ENCODE data around the gene PRKCB. TPM values are rescaled to one million over a fixed set of nuclear protein-coding genes. Genes with fewer than 3 reads are reported as not detected.

The PRKCB gene
- total RNA-seq, 2 donors from 2014 or later: 2.9 to 28.6 TPM

DNA sequence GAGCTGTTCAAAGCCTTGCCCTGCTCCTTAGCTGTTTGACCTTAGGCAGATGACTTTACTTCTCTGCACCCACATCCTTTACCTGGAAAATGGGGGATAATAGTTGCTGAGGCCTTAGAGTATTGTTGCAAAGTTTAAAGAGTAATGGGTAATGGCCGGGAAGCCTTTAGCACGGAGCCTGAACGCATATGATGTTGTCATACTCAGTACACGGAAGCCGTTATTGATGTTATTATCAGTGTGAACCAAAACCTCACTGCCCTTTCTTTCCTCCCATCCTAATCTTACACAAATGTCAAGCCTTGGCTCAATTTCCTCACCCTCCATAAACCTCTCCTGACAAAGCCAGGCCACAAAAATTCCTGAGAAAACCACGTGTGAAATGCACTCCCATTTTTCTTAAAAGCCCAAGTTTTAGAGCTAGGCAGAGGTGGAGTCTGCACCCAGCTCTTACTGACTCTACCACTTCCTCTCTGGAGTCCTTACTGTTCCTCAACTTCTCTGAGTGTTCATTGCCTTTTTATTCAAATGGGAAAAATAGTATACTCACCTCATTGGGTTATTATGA lies 353.1 kb downstream of the PRKCB start:
- TF ChIP-seq, protein P1, sequence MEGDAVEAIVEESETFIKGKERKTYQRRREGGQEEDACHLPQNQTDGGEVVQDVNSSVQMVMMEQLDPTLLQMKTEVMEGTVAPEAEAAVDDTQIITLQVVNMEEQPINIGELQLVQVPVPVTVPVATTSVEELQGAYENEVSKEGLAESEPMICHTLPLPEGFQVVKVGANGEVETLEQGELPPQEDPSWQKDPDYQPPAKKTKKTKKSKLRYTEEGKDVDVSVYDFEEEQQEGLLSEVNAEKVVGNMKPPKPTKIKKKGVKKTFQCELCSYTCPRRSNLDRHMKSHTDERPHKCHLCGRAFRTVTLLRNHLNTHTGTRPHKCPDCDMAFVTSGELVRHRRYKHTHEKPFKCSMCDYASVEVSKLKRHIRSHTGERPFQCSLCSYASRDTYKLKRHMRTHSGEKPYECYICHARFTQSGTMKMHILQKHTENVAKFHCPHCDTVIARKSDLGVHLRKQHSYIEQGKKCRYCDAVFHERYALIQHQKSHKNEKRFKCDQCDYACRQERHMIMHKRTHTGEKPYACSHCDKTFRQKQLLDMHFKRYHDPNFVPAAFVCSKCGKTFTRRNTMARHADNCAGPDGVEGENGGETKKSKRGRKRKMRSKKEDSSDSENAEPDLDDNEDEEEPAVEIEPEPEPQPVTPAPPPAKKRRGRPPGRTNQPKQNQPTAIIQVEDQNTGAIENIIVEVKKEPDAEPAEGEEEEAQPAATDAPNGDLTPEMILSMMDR (IDR thresholded peaks at IDR 0.05): no peak
- TF ChIP-seq POLR2A (IDR thresholded peaks at IDR 0.05) (no peak), POLR2AphosphoS5 (IDR thresholded peaks at IDR 0.05) (no peak)
- H3K4me3 ChIP-seq: no peak overlapping the region
- H3K27ac ChIP-seq: no peak overlapping the region
- WGBS: 41% methylated on average over 6 of the region's 6 CpGs
- intact Hi-C loops (cut with DNase I): no loop called here
- H3K36me3 ChIP-seq: no peaks in the 10 kb centered on the region
- H3K9me3 ChIP-seq: no peaks in the 10 kb centered on the region
- DNase-seq (ENCODE audit: low spot score): no peak
- no peaks in the 10 kb centered on the region for H3K4me1 ChIP-seq (replicated peaks)
- no peaks in the 10 kb centered on the region for H3K27me3 ChIP-seq (replicated peaks; ENCODE audit: insufficient read depth)

DNA sequence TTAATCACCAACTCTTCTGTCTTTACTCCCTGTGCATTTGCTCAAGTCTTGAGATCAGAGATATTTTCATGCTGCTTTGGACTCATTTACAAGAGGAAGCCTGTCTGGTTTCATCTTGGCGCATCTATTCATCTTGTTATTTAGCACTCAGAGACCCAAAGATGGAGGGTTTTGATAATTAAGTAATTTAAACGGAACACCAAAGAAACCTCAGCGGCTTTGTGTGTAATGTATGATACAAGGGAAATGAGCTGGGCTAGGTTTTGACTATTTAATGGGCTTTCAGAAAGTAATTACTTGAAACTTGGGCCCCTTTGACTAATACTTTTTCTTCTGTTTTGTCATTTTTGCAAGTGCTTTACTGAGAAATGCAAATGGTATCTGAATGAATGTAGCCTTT lies 354.2 kb downstream of the PRKCB start:
- Histone ChIP-seq H3K9me3 (no peaks in the 10 kb centered on the region), H3K4me3 (no peak overlapping the region)

DNA sequence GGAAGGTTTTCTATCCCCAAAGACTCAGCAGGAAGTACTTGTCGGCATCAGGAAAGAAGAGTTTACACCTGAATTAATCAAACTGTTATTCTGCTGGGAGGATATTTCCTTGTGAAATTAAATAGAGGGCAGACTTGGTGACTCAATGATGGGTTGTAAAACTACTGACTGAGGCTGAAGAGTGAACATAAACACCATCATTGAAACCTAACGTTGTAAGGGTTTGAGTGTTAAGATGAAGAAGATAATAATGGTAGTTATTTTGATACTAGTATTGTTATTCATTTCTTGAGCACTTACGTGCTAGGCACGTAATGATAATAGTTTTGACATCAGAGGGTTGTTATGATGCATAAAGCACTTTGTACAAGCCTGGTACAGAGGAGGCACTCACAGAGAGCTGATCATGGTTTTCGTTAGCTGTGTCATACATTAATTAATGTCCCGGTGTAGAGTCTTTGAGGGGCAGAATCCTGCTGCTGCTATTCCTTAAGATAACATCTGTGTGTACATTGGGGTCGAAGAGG lies 356.2 kb downstream of the PRKCB start:
- no peaks in the 10 kb centered on the region for H3K27me3 ChIP-seq (replicated peaks; ENCODE audit: insufficient read depth)
- 57% methylated on average over 7 of the region's 7 CpGs for WGBS
- H3K4me3 ChIP-seq: no peak overlapping the region
- H3K36me3 ChIP-seq: no peaks in the 10 kb centered on the region
- no peak overlapping the region for H3K27ac ChIP-seq
- no peak for DNase-seq (ENCODE audit: low spot score)
- no peak for TF ChIP-seq POLR2A (IDR thresholded peaks at IDR 0.05)
- TF ChIP-seq, protein P1 (IDR thresholded peaks at IDR 0.05): no peak
- no peak for TF ChIP-seq POLR2AphosphoS5 (IDR thresholded peaks at IDR 0.05)
- intact Hi-C loops (cut with DNase I): no loop called here
- H3K9me3 ChIP-seq: no peaks in the 10 kb centered on the region
- H3K4me1 ChIP-seq (replicated peaks): no peaks in the 10 kb centered on the region

More for the DNA sequence above, 354.2 kb downstream of the PRKCB start:
- Histone ChIP-seq H3K4me1 (replicated peaks) (no peaks in the 10 kb centered on the region), H3K27me3 (replicated peaks; ENCODE audit: insufficient read depth) (no peaks in the 10 kb centered on the region), H3K27ac (no peak overlapping the region), H3K36me3 (no peaks in the 10 kb centered on the region)
- intact Hi-C loops (cut with DNase I): no loop called here
- WGBS: 44% methylated on average over 3 of the region's 3 CpGs
- no peak for DNase-seq (ENCODE audit: low spot score)
- no peak for TF ChIP-seq POLR2A (IDR thresholded peaks at IDR 0.05)
- TF ChIP-seq, protein P1 (IDR thresholded peaks at IDR 0.05): no peak
- no peak for TF ChIP-seq POLR2AphosphoS5 (IDR thresholded peaks at IDR 0.05)

DNA sequence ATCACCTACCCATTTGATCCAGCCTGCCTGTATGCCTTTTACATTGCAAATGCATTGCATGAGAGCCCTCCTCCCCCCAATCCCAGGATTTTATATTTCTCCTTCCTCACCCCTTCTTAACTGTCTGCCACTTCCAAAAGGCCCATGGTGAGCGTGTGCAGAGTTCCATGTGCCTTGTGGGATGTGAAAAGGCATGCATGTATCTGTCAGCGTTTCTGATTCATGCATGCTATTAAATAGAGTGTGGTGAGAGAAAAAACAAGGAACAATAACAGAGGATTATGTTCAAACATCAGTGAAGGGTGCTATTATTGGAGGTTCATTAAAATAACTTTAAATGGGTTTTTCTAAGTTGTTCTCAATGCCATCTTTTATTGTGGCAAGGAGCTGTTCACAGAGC lies 359.4 kb downstream of the PRKCB start:
- TF ChIP-seq POLR2A (IDR thresholded peaks at IDR 0.05): no peak
- TF ChIP-seq, protein P1 (IDR thresholded peaks at IDR 0.05): no peak
- TF ChIP-seq POLR2AphosphoS5 (IDR thresholded peaks at IDR 0.05): no peak
- intact Hi-C loops (cut with DNase I): no loop called here
- Histone ChIP-seq H3K36me3 (no peaks in the 10 kb centered on the region), H3K27ac (no peak overlapping the region), H3K9me3 (no peaks in the 10 kb centered on the region), H3K27me3 (replicated peaks; ENCODE audit: insufficient read depth) (no peaks in the 10 kb centered on the region), H3K4me1 (replicated peaks) (no peaks in the 10 kb centered on the region), H3K4me3 (no peak overlapping the region)
- no peak for DNase-seq (ENCODE audit: low spot score)
- 56% methylated on average over 2 of the region's 2 CpGs for WGBS
